Measurements from ENCODE around the gene PKNOX1. TPM values are rescaled to one million over a fixed set of nuclear protein-coding genes. Genes with fewer than 3 reads are reported as not detected.
"Not testable (repeated sequence)": the region's sequence is repeated elsewhere in the genome, so short reads cannot be mapped to it uniquely, and the experiment has no call there.

Gene PKNOX1
- total RNA-seq, 1 donor from 2014 or later, result 34.5 TPM

- not testable (repeated sequence) for DNase-seq (ENCODE audit: low spot score)
These were observed 71.8 kb downstream of the PKNOX1 start for GRCh38 chr21:43045876-43046821.

- DNase-seq (ENCODE audit: low spot score), result not testable (repeated sequence)
These were observed 78.8 kb downstream of the PKNOX1 start for GRCh38 chr21:43053112-43053511.

- DNase-seq (ENCODE audit: low spot score), result not testable (repeated sequence)
These were observed 88.7 kb downstream of the PKNOX1 start for GRCh38 chr21:43062955-43063664.

- not testable (repeated sequence) for DNase-seq (ENCODE audit: low spot score)
These were observed 90.0 kb downstream of the PKNOX1 start for GRCh38 chr21:43064265-43064917.

- not testable (repeated sequence) for DNase-seq (ENCODE audit: low spot score)
These were observed 91.6 kb downstream of the PKNOX1 start for GRCh38 chr21:43065991-43066390.

GRCh38 chr21:43066690-43067089 is 92.3 kb downstream of the PKNOX1 start:
- not testable (repeated sequence) for DNase-seq (ENCODE audit: low spot score)

GRCh38 chr21:43068065-43068464 is 93.7 kb downstream of the PKNOX1 start:
- DNase-seq (ENCODE audit: low spot score), result not testable (repeated sequence)

- DNase-seq (ENCODE audit: low spot score), result not testable (repeated sequence)
These were observed 95.3 kb downstream of the PKNOX1 start for GRCh38 chr21:43069682-43070081.

- DNase-seq (ENCODE audit: low spot score), result not testable (repeated sequence)
These were observed 98.4 kb downstream of the PKNOX1 start for GRCh38 chr21:43072742-43073141.

GRCh38 chr21:43074401-43075169 is 100.2 kb downstream of the PKNOX1 start:
- DNase-seq (ENCODE audit: low spot score), result not testable (repeated sequence)

- DNase-seq (ENCODE audit: low spot score), result not testable (repeated sequence)
These were observed 101.0 kb downstream of the PKNOX1 start, which contains the start of gene CBS for GRCh38 chr21:43075170-43076022. Gene CBS (minus strand): TSS chr21:43075835. CDS start chr21:43072193, 3,642 bp downstream.

GRCh38 chr21:43076023-43076637 is 101.8 kb downstream of the PKNOX1 start:
- DNase-seq (ENCODE audit: low spot score), result not testable (repeated sequence)

- DNase-seq (ENCODE audit: low spot score), result not testable (repeated sequence)
These were observed 102.3 kb downstream of the PKNOX1 start for GRCh38 chr21:43076643-43077042.

- not testable (repeated sequence) for DNase-seq (ENCODE audit: low spot score)
These were observed 108.4 kb downstream of the PKNOX1 start for GRCh38 chr21:43082587-43083300.

Other genes starting within 250 kb of the PKNOX1 start
- gene WDR4, start 95.0 kb upstream of the PKNOX1 start, total RNA-seq, result 35.3 TPM
- 33.9 TPM for gene NDUFV3, start 81.3 kb upstream of the PKNOX1 start, total RNA-seq
- gene ERVH48-1, start 48.9 kb upstream of the PKNOX1 start, total RNA-seq, result not detected
- gene CBS, start 101.3 kb downstream of the PKNOX1 start, total RNA-seq, result 65.8 TPM
- 42.1 TPM for gene U2AF1, start 133.0 kb downstream of the PKNOX1 start, total RNA-seq
- gene CRYAA, start 194.4 kb downstream of the PKNOX1 start, total RNA-seq, result not detected

Data from ureter (tissue), 1 donor.